B cell (primary cell): ENCODE data around the gene FKBP11. TPM values are rescaled to one million over a fixed set of nuclear protein-coding genes. Genes with fewer than 3 reads are reported as not detected.
"Not testable (repeated sequence)": the region's sequence is repeated elsewhere in the genome, so short reads cannot be mapped to it uniquely, and the experiment has no call there.

Experiments used
- ATAC-seq: fragments of 200-7000 bp; cut with Tn5 transposase; one replicate; pipeline ENCODE4 v1.10.0; 2021; ENCODE audit warnings: low read depth, mild to moderate bottlenecking, moderate number of reproducible peaks, moderate library complexity
- CTCF ChIA-PET: fragments of 350-600 bp; sonication (Branson Sonifier 250); formaldehyde crosslinking; loops from one replicate; lab custom pipeline; 2021; ENCODE audit warnings: antibody characterized with exemption, inconsistent platforms; lab: Charles Lee
- POLR2A ChIA-PET: fragments of 350-600 bp; sonication (Branson Sonifier 250); formaldehyde crosslinking; loops from one replicate; lab custom pipeline; 2021; ENCODE audit warnings: antibody characterized with exemption; lab: Charles Lee
- DNase-seq: peaks from one replicate; pipeline ENCODE4 v3.0.0; 2013
- H2AFZ ChIP-seq: 2 replicates; pipeline ENCODE4 v1.6.1; 2012; ENCODE audit warnings: mild to moderate bottlenecking, low read depth, low read length; ENCODE audit not compliant: insufficient read depth, poor library complexity, severe bottlenecking
- H3K27ac ChIP-seq, 2 donors: 1 replicate in 1 of 2; 2 replicates in 1 of 2; pipeline ENCODE4 v1.5.1; 2012 to 2013; ENCODE audit warnings: low read length in 2 of 2, mild to moderate bottlenecking in 2 of 2, moderate library complexity in 1 of 2
- H3K27me3 ChIP-seq, 4 experiments: fragments of 200-600 bp in 1 of 4; sonication (generic) in 1 of 4; replicated peaks in 1 of 4; 1 replicate in 2 of 4; 2 replicates in 2 of 4; pipeline versions ENCODE4 v1.6.1 to v1.7.0; 2013 to 2016; ENCODE audit warnings: low read length in 3 of 4, mild to moderate bottlenecking in 2 of 4, mixed read lengths in 1 of 4, moderate library complexity in 1 of 4; ENCODE audit not compliant: insufficient read depth in 4 of 4, control insufficient read depth in 3 of 4; ENCODE audit errors: control extremely low read depth in 1 of 4
- H3K36me3 ChIP-seq, 2 experiments: replicated peaks in 1 of 2; 1 replicate in 1 of 2; 2 replicates in 1 of 2; pipeline versions ENCODE4 v1.6.1 to v1.7.1; 2013; ENCODE audit warnings: low read length in 1 of 2; ENCODE audit not compliant: insufficient read depth in 2 of 2, control insufficient read depth in 1 of 2; ENCODE audit errors: control extremely low read depth in 1 of 2, extremely low read depth in 1 of 2
- H3K4me1 ChIP-seq, 2 donors: fragments of 200-600 bp in 1 of 2; sonication (generic) in 1 of 2; 1 replicate in 1 of 2; 2 replicates in 1 of 2; pipeline versions ENCODE4 v1.5.1 to v1.6.1; 2013 to 2017; ENCODE audit warnings: low read length in 2 of 2; ENCODE audit not compliant: control insufficient read depth in 2 of 2, insufficient read depth in 2 of 2
- H3K4me2 ChIP-seq: replicated peaks from 2 replicates; pipeline ENCODE3; 2012; ENCODE audit warnings: mild to moderate bottlenecking, low read depth, low read length; ENCODE audit not compliant: poor library complexity, severe bottlenecking
- H3K4me3 ChIP-seq, 5 experiments: fragments of 200-600 bp in 1 of 5; sonication (generic) in 1 of 5; 1 replicate in 3 of 5; 2 replicates in 2 of 5; pipeline versions ENCODE4 v1.5.1 to v1.7.0; 2011 to 2016; ENCODE audit warnings: low read length in 4 of 5, mild to moderate bottlenecking in 4 of 5, low read depth in 2 of 5, control low read depth in 1 of 5, moderate library complexity in 1 of 5; ENCODE audit not compliant: insufficient read depth in 1 of 5; ENCODE audit errors: control extremely low read depth in 1 of 5, extremely low read depth in 1 of 5
- H3K79me2 ChIP-seq: fragments of 200-600 bp; sonication (generic); one replicate; pipeline ENCODE4 v1.6.0; 2016; ENCODE audit warnings: low read length; ENCODE audit not compliant: control insufficient read depth, insufficient read depth
- H3K9ac ChIP-seq: fragments of 200-600 bp; sonication (generic); 2 replicates; pipeline ENCODE4 v1.6.1; 2017; ENCODE audit warnings: mild to moderate bottlenecking, low read length, moderate library complexity
- H3K9me3 ChIP-seq, 3 donors: one replicate each; pipeline versions ENCODE4 v1.6.1 to v1.7.1; 2013; ENCODE audit warnings: low read length in 2 of 3; ENCODE audit not compliant: control insufficient read depth in 2 of 3, insufficient read depth in 1 of 3; ENCODE audit errors: control extremely low read depth in 1 of 3
- H4K20me1 ChIP-seq: 2 replicates; pipeline ENCODE4 v1.6.0; 2012; ENCODE audit warnings: mild to moderate bottlenecking, low read length; ENCODE audit not compliant: insufficient read depth, control insufficient read depth, poor library complexity, severe bottlenecking
- H3K27ac Mint-ChIP-seq: one replicate; pipeline ENCODE4 v1.8.0; 2021; ENCODE audit warnings: mixed read lengths
- H3K27me3 Mint-ChIP-seq: one replicate; pipeline ENCODE4 v1.8.0; 2021; ENCODE audit warnings: mixed read lengths
- H3K4me1 Mint-ChIP-seq: one replicate; pipeline ENCODE4 v1.8.0; 2021; ENCODE audit warnings: mixed read lengths
- H3K4me3 Mint-ChIP-seq: one replicate; pipeline ENCODE4 v1.8.0; 2021; ENCODE audit warnings: mixed read lengths
- H3K9me3 Mint-ChIP-seq: one replicate; pipeline ENCODE4 v1.8.0; 2022; ENCODE audit warnings: mixed read lengths; ENCODE audit not compliant: insufficient read depth
- EZH2 ChIP-seq: IDR thresholded peaks from 2 replicates; pipeline ENCODE4 v1.6.1; 2012; ENCODE audit warnings: borderline replicate concordance, low read depth, mild to moderate bottlenecking, moderate library complexity, low read length; ENCODE audit not compliant: insufficient read depth, poor library complexity, severe bottlenecking
- WGBS: methylation state at CpG from one replicate; pipeline ENCODE4 v1.1.5; 2013; ENCODE audit warnings: missing lambda C conversion rate; ENCODE audit not compliant: insufficient coverage; 5-methylcytosine and 5-hydroxymethylcytosine counted together
- intact Hi-C: fragments of 100-400 bp; cut with micrococcal nuclease; formaldehyde crosslinking; loops from one replicate; pipeline ENCODE4 v1.10.0; 2022
- polyA plus RNA-seq: library from polyadenylated mRNA; depleted of rRNA; stranded (reverse); fragments of >200 nt; gene quantifications from 2 replicates; pipeline ENCODE4 v1.2.3, GENCODE V29; 2012
- total RNA-seq, 2 donors: library from RNA; stranded (reverse); fragments of 120-200 nt in 1 of 2; gene quantifications; 1 replicate in 1 of 2; 2 replicates in 1 of 2; pipeline versions ENCODE4 v1.2.3 to v1.2.4, GENCODE V29; 2013 to 2022
- TF ChIP-seq, protein P1 (sequence below): fragments of 200-600 bp; IDR thresholded peaks from one replicate; pipeline ENCODE4 v1.8.0; 2022; ENCODE audit warnings: antibody characterized with exemption, mild to moderate bottlenecking

The FKBP11 gene
- total and polyA plus RNA-seq, 2 donors (not counting 1 experiment from before 2014, with no cell fraction given), result 26.7 to 52.5 TPM

DNA sequence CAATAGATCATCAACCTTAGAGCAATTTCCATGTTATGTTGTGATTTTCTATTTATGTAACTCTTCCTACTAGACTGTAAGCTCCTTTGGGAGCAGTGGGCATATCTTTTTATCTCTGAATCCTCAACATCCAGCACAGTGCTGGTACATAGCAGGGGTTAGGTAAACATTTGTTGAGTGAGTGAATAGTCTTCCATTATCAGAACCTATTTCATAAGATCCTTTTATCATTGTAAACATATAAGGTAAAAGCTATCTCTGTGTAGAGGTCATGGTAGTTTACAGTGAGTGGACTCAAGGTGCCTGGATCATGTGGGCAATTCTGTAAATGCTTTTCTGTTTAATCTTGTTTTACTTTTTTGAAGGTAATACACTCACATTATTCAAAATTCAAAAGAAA lies 15.1 kb downstream of the FKBP11 start:
- intact Hi-C loops, result no loop called here
- Histone ChIP-seq H2AFZ (no peak overlapping the region), H3K4me1 (no peaks in the 10 kb centered on the region), H3K4me2 (no peak overlapping the region), H3K27me3 (no peaks in the 10 kb centered on the region), H3K9ac (no peak overlapping the region), H3K9me3 (no peaks in the 10 kb centered on the region), H3K4me3 (no peak overlapping the region), H4K20me1 (no peaks in the 10 kb centered on the region), H3K27ac (no peak overlapping the region), H3K36me3 (no peaks in the 10 kb centered on the region), H3K79me2 (no peaks in the 10 kb centered on the region)
- TF ChIP-seq, protein P1, sequence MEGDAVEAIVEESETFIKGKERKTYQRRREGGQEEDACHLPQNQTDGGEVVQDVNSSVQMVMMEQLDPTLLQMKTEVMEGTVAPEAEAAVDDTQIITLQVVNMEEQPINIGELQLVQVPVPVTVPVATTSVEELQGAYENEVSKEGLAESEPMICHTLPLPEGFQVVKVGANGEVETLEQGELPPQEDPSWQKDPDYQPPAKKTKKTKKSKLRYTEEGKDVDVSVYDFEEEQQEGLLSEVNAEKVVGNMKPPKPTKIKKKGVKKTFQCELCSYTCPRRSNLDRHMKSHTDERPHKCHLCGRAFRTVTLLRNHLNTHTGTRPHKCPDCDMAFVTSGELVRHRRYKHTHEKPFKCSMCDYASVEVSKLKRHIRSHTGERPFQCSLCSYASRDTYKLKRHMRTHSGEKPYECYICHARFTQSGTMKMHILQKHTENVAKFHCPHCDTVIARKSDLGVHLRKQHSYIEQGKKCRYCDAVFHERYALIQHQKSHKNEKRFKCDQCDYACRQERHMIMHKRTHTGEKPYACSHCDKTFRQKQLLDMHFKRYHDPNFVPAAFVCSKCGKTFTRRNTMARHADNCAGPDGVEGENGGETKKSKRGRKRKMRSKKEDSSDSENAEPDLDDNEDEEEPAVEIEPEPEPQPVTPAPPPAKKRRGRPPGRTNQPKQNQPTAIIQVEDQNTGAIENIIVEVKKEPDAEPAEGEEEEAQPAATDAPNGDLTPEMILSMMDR, result no peak
- no peak for TF ChIP-seq EZH2
- no peak for DNase-seq
- POLR2A ChIA-PET, result no interaction called here
- Mint-ChIP-seq H3K27me3 (peaks cover 15% of the 10 kb centered on the region), H3K4me1 (no peaks in the 10 kb centered on the region), H3K27ac (no peak overlapping the region), H3K4me3 (no peak overlapping the region), H3K9me3 (no peaks in the 10 kb centered on the region)
- CTCF ChIA-PET, result interaction anchor here (0.9 to 1.7 kb wide), 6 partner anchors 8 to 448 kb away, joined by 3 to 6 read pairs (median 3); no protein-coding TSS in a partner anchor
- no peak for ATAC-seq

DNA sequence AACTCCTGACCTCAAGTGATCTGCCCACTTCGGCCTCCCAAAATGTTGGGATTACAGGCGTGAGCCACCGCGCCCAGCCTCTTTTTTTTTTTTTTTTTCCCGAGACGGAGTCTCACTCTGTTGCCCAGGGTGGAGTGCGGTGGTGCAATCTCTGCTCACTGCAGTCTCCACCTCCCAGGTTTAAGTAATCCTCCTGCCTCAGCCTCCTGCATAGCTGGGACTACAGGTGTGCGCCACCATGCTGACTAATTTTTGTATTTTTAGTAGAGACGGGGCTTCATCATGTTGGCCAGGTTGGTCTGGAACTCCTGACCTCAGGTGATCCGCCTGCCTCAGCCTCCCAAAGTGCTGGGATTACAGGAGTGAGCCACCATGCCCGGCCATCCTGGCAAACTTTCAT lies 15.6 kb downstream of the FKBP11 start:
- H2AFZ ChIP-seq, H3K9me3 ChIP-seq, H3K27me3 ChIP-seq, POLR2A ChIA-PET, H3K27ac ChIP-seq, H3K4me1 Mint-ChIP-seq, H3K4me3 Mint-ChIP-seq, H3K36me3 ChIP-seq, DNase-seq, H3K27ac Mint-ChIP-seq, H3K9me3 Mint-ChIP-seq, ATAC-seq, H3K4me1 ChIP-seq, intact Hi-C loops, H3K79me2 ChIP-seq, H3K4me2 ChIP-seq, H4K20me1 ChIP-seq, H3K9ac ChIP-seq, H3K4me3 ChIP-seq: not testable (repeated sequence)
- WGBS, result 100% methylated on average over 7 of the region's 11 CpGs
- CTCF ChIA-PET, result interaction anchor here (0.9 to 1.1 kb wide), 2 partner anchors 79 to 449 kb away, joined by 3 read pairs; no protein-coding TSS in a partner anchor
- H3K27me3 Mint-ChIP-seq, result peaks cover 15% of the 10 kb centered on the region
